Panc1 (cell line): ENCODE data around the gene NPLOC4. TPM values are rescaled to one million over a fixed set of nuclear protein-coding genes. Genes with fewer than 3 reads are reported as not detected.
A peak's percentile ranks its signal among the peaks of the same experiment; 100 is the strongest.

Experiments used
- ATAC-seq: fragments of 200-7000 bp; cut with Tn5 transposase; 2 replicates; pipeline ENCODE4 v1.9.1; 2020; ENCODE audit warnings: mild to moderate bottlenecking, moderate library complexity
- BruUV-seq: library from RNA; stranded (reverse); fragments of 400-500 nt; replicated peaks from 2 replicates; lab custom pipeline; 2021; lab: Mats Ljungman, UMichigan
- CTCF ChIA-PET: fragments of 300-600 bp; sonication (Branson Sonifier 250); formaldehyde crosslinking; loops from one replicate; lab custom pipeline; 2022; ENCODE audit warnings: antibody characterized with exemption; lab: Charles Lee
- POLR2A ChIA-PET: fragments of 300-600 bp; sonication (Branson Sonifier 250); formaldehyde crosslinking; loops from one replicate; lab custom pipeline; 2022; ENCODE audit warnings: antibody characterized with exemption; lab: Charles Lee
- DNase-seq: peaks from one replicate; pipeline ENCODE4 v3.0.0-alpha.2; 2010; ENCODE audit warnings: low read depth, low spot score
- H3K27ac ChIP-seq: 2 replicates; pipeline ENCODE4 v1.5.1; 2011; ENCODE audit warnings: mild to moderate bottlenecking, low read length, inconsistent platforms
- H3K27me3 ChIP-seq: fragments of 200-500 bp; sonication (Bioruptor generic); 2 replicates; pipeline ENCODE4 v1.6.0; 2014; ENCODE audit warnings: low read length, inconsistent platforms; ENCODE audit not compliant: control insufficient read depth, insufficient read depth
- H3K36me3 ChIP-seq: fragments of 200-500 bp; sonication (Bioruptor generic); 2 replicates; pipeline ENCODE4 v1.5.1; 2014; ENCODE audit warnings: inconsistent platforms, mild to moderate bottlenecking, low read length, moderate library complexity; ENCODE audit not compliant: control insufficient read depth, insufficient read depth
- H3K4me1 ChIP-seq: 2 replicates; pipeline ENCODE4 v1.5.1; 2011; ENCODE audit warnings: inconsistent platforms, mild to moderate bottlenecking, low read length, moderate library complexity; ENCODE audit not compliant: control insufficient read depth, insufficient read depth
- H3K4me3 ChIP-seq, 2 experiments: 2 replicates each; pipeline ENCODE4 v1.5.1; 2011 to 2012; ENCODE audit warnings: low read depth in 2 of 2, low read length in 2 of 2, mild to moderate bottlenecking in 2 of 2, inconsistent platforms in 1 of 2, moderate library complexity in 1 of 2
- H3K9me3 ChIP-seq: fragments of 200-500 bp; sonication (Bioruptor generic); 2 replicates; pipeline ENCODE4 v1.5.1; 2014; ENCODE audit warnings: low read depth, mild to moderate bottlenecking, inconsistent platforms, low read length, moderate library complexity; ENCODE audit not compliant: control insufficient read depth, insufficient read depth
- CTCF ChIP-seq: fragments of 450-650 bp; IDR thresholded peaks from 2 replicates; pipeline ENCODE4 v1.5.1; 2017; ENCODE audit warnings: mild to moderate bottlenecking
- POLR2AphosphoS5 ChIP-seq: IDR thresholded peaks from 2 replicates; pipeline ENCODE4 v1.6.1; 2012; ENCODE audit warnings: mild to moderate bottlenecking, low read depth, low read length, moderate library complexity
- REST ChIP-seq, 2 experiments: IDR thresholded peaks; 2 replicates each; pipeline ENCODE4 v1.6.1; 2011 to 2012; ENCODE audit warnings: low read depth in 2 of 2, control low read depth in 1 of 2, low read length in 1 of 2, mild to moderate bottlenecking in 1 of 2, moderate library complexity in 1 of 2; ENCODE audit not compliant: insufficient read depth in 1 of 2
- SIN3A ChIP-seq: IDR thresholded peaks from 2 replicates; pipeline ENCODE4 v1.6.1; 2012; ENCODE audit warnings: low read depth, mild to moderate bottlenecking, low read length, moderate library complexity, borderline replicate concordance; ENCODE audit not compliant: insufficient read depth
- TCF7L2 ChIP-seq: IDR thresholded peaks from 2 replicates; pipeline ENCODE4 v1.6.1; 2011; ENCODE audit warnings: mild to moderate bottlenecking, low read depth, low read length, inconsistent platforms
- in situ Hi-C: cut with HindIII; loops from 2 replicates; pipeline ENCODE4 v1.10.0; 2016; ENCODE audit warnings: low sequenced_read_pairs, low pct_unique_long_range_greater_than_20kb
- intact Hi-C: fragments of 100-400 bp; cut with micrococcal nuclease; formaldehyde crosslinking; loops from one replicate; pipeline ENCODE4 v1.10.0; 2022; ENCODE audit not compliant: unreplicated experiment
- total RNA-seq: library from RNA; stranded (reverse); gene quantifications from one replicate; pipeline ENCODE4 v1.2.1, GENCODE V29; 2021; ENCODE audit not compliant: unreplicated experiment

NPLOC4 gene
- total RNA-seq, 1 experiment from 2014 or later, result 246 TPM

GRCh38 chr17:81682565-81683207 is 45.8 kb upstream of the NPLOC4 start:
- ChIA-PET CTCF (no interaction called here), POLR2A (interaction anchor here (1.1 kb wide), 1 partner anchor 17 kb away, joined by 3 read pairs; no protein-coding TSS in a partner anchor)
- Histone ChIP-seq H3K9me3 (no peaks in the 10 kb centered on the region), H3K4me3 (peak overlapping the region; percentile 71 to 78), H3K27ac (peak overlapping the region; percentile 93), H3K36me3 (peaks cover 15% of the 10 kb centered on the region; the same call in 1 of the 2 replicates), H3K4me1 (peaks cover 23% of the 10 kb centered on the region), H3K27me3 (no peaks in the 10 kb centered on the region)
- ATAC-seq, result no peak
- DNase-seq, result no peak
- BruUV-seq, result no TSS peak
- intact Hi-C loops, result no loop called here
- in situ Hi-C loops, result no loop called here
- TF ChIP-seq POLR2AphosphoS5 (no peak), REST (IDR thresholded peaks at IDR 0.05; ENCODE audit: insufficient read depth in 1 of 2, low read depth in 2 of 2, low read length in 1 of 2) (no peak)

- ChIA-PET CTCF (no interaction called here), POLR2A (no interaction called here)
- TF ChIP-seq TCF7L2, result no peak
- TF ChIP-seq POLR2AphosphoS5, result no peak
- TF ChIP-seq REST (IDR thresholded peaks at IDR 0.05; ENCODE audit: insufficient read depth in 1 of 2, low read depth in 2 of 2, low read length in 1 of 2), result no peak
- TF ChIP-seq CTCF, result no peak
- TF ChIP-seq SIN3A, result no peak
- no peak for DNase-seq
- peaks cover 11% of the 10 kb centered on the region; the same call in 1 of the 2 replicates for H3K36me3 ChIP-seq
- no TSS peak for BruUV-seq
- no peaks in the 10 kb centered on the region for H3K27me3 ChIP-seq
- peaks cover 23% of the 10 kb centered on the region for H3K4me1 ChIP-seq
- ATAC-seq, result no peak
- peak overlapping the region in 1 of 2 experiments; percentile 78; a peak in 1 of 4 replicates for H3K4me3 ChIP-seq
- no peak overlapping the region; the same call in 1 of the 2 replicates for H3K27ac ChIP-seq
- intact Hi-C loops (no loop called here), in situ Hi-C loops (no loop called here)
- no peaks in the 10 kb centered on the region for H3K9me3 ChIP-seq
These were observed 44.8 kb upstream of the NPLOC4 start for GRCh38 chr17:81681672-81682071.
